NT2/D1 (cell line): ENCODE results near the gene ZNF749.
"Not testable (repeated sequence)": the region's sequence is repeated elsewhere in the genome, so short reads cannot be mapped to it uniquely, and the experiment has no call there.

Source experiments
- DNase-seq: peaks from one replicate; pipeline ENCODE4 v3.0.0-alpha.2; 2011; ENCODE audit warnings: low read depth, low spot score
- H3K27me3 ChIP-seq: 2 replicates; pipeline ENCODE4 v1.6.0; 2011; ENCODE audit warnings: mild to moderate bottlenecking; ENCODE audit not compliant: insufficient read length, insufficient read depth
- H3K36me3 ChIP-seq: 2 replicates; pipeline ENCODE4 v1.6.1; 2011; ENCODE audit warnings: mild to moderate bottlenecking, low read length, mixed read lengths; ENCODE audit not compliant: insufficient read depth, insufficient read length
- H3K4me1 ChIP-seq: 2 replicates; pipeline ENCODE4 v1.5.1; 2011; ENCODE audit not compliant: insufficient read depth, insufficient read length
- H3K4me3 ChIP-seq: 2 replicates; pipeline ENCODE4 v1.5.1; 2011; ENCODE audit warnings: low read depth; ENCODE audit not compliant: insufficient read length
- H3K9ac ChIP-seq: 2 replicates; pipeline ENCODE4 v1.6.0; 2011; ENCODE audit warnings: low read depth; ENCODE audit not compliant: insufficient read length
- H3K9me3 ChIP-seq: 2 replicates; pipeline ENCODE4 v1.5.1; 2011; ENCODE audit warnings: mild to moderate bottlenecking, low read length; ENCODE audit not compliant: insufficient read depth
- SUZ12 ChIP-seq: IDR thresholded peaks from 2 replicates; pipeline ENCODE4 v1.6.1; 2011; ENCODE audit not compliant: insufficient read length, insufficient read depth; ENCODE audit errors: extremely low read depth
- YY1 ChIP-seq: IDR thresholded peaks from 2 replicates; pipeline ENCODE4 v1.6.1; 2011; ENCODE audit not compliant: insufficient read length, insufficient read depth
- ZNF274 ChIP-seq: IDR thresholded peaks from 2 replicates; pipeline ENCODE4 v1.6.1; 2011; ENCODE audit warnings: mild to moderate bottlenecking, low read depth, low read length

The ZNF749 gene

GRCh38 chr19:57477191-57478008 is 42.3 kb downstream of the ZNF749 start, which contains the start of gene ZNF772:
Gene ZNF772, minus strand, starts transcription at chr19:57477566. Its CDS starts 257 bp downstream, at chr19:57477309.
- peak; percentile 87 for DNase-seq
- Histone ChIP-seq H3K4me3 (peak within 1 kb of the TSS; percentile 86), H3K4me1 (no peaks in the 10 kb centered on the region), H3K36me3 (peaks cover 42% of the 10 kb centered on the region), H3K27me3 (no peaks in the 10 kb centered on the region), H3K9ac (peak within 1 kb of the TSS; percentile 88), H3K9me3 (peaks cover 39% of the 10 kb centered on the region)
- TF ChIP-seq ZNF274 (no peak), YY1 (no peak), SUZ12 (no peak)

GRCh38 chr19:57487477-57488298 is 52.6 kb downstream of the ZNF749 start, which contains the start of gene ZNF419:
Gene ZNF419, plus strand, starts transcription at chr19:57487750. Its CDS starts 201 bp downstream, at chr19:57487951.
- H3K4me1 ChIP-seq, H3K27me3 ChIP-seq, H3K9me3 ChIP-seq: not testable (repeated sequence)
- Histone ChIP-seq H3K9ac (peak within 1 kb of the TSS; percentile 90), H3K4me3 (peak within 1 kb of the TSS; percentile 79), H3K36me3 (peaks cover 20% of the 10 kb centered on the region)
- DNase-seq: peak; percentile 72

- Histone ChIP-seq H3K4me3 (peak overlapping the region; percentile 20), H3K36me3 (peaks cover 26% of the 10 kb centered on the region), H3K9ac (peak overlapping the region; percentile 64)
- H3K4me1 ChIP-seq, H3K9me3 ChIP-seq, DNase-seq, H3K27me3 ChIP-seq: not testable (repeated sequence)
Observed at GRCh38 chr19:57488299-57488644, 53.1 kb downstream of the ZNF749 start.
